Measurements from ENCODE around the gene PPP1R3F.

PPP1R3F gene

GRCh38 chrX:49238735-49239134, 30.9 kb upstream of the PPP1R3F start:
- Histone ChIP-seq H3K4me2 (ENCODE audit: low read depth, low read length, poor library complexity, severe bottlenecking) (no peak overlapping the region), H3K9ac (ENCODE audit: low read length) (no peak overlapping the region), H3K4me3 (ENCODE audit: insufficient read depth, low read length, poor library complexity, severe bottlenecking) (no peak overlapping the region), H3K79me2 (ENCODE audit: insufficient read depth, low read length) (no peaks in the 10 kb centered on the region), H4K20me1 (ENCODE audit: low read depth, low read length) (no peaks in the 10 kb centered on the region), H3K9me2 (replicated peaks; ENCODE audit: insufficient read depth, low read length) (no peaks in the 10 kb centered on the region), H3F3A (ENCODE audit: insufficient read depth) (no peaks in the 10 kb centered on the region), H3K36me3 (ENCODE audit: low read length) (no peaks in the 10 kb centered on the region), H2AFZ (ENCODE audit: low read depth, low read length, severe bottlenecking) (no peak overlapping the region), H3K27ac (ENCODE audit: low read depth, low read length) (no peak overlapping the region), H3K27me3 (ENCODE audit: low read length) (no peaks in the 10 kb centered on the region), H3K9me3 (ENCODE audit: insufficient read depth, low read length) (no peaks in the 10 kb centered on the region)
- TF ChIP-seq CTCF (IDR thresholded peaks at IDR 0.05; ENCODE audit: insufficient read depth, low read length, poor library complexity, severe bottlenecking) (no peak), EZH2phosphoT487 (conservative IDR thresholded peaks at IDR 0.05; ENCODE audit: low read length) (no peak)

- H3K9ac ChIP-seq (ENCODE audit: low read length): no peak overlapping the region
- H3K4me3 ChIP-seq (ENCODE audit: insufficient read depth, low read length, poor library complexity, severe bottlenecking): no peak overlapping the region
- no peak overlapping the region for H3K4me2 ChIP-seq (ENCODE audit: low read depth, low read length, poor library complexity, severe bottlenecking)
- no peaks in the 10 kb centered on the region for H3F3A ChIP-seq (ENCODE audit: insufficient read depth)
- no peaks in the 10 kb centered on the region for H3K27me3 ChIP-seq (ENCODE audit: low read length)
- no peak overlapping the region for H2AFZ ChIP-seq (ENCODE audit: low read depth, low read length, severe bottlenecking)
- no peaks in the 10 kb centered on the region for H3K79me2 ChIP-seq (ENCODE audit: insufficient read depth, low read length)
- no peaks in the 10 kb centered on the region for H3K9me3 ChIP-seq (ENCODE audit: insufficient read depth, low read length)
- H4K20me1 ChIP-seq (ENCODE audit: low read depth, low read length): no peaks in the 10 kb centered on the region
- TF ChIP-seq EZH2phosphoT487 (conservative IDR thresholded peaks at IDR 0.05; ENCODE audit: low read length): no peak
- no peak for TF ChIP-seq CTCF (IDR thresholded peaks at IDR 0.05; ENCODE audit: insufficient read depth, low read length, poor library complexity, severe bottlenecking)
- H3K27ac ChIP-seq (ENCODE audit: low read depth, low read length): no peak overlapping the region
- H3K9me2 ChIP-seq (replicated peaks; ENCODE audit: insufficient read depth, low read length): no peaks in the 10 kb centered on the region
- no peaks in the 10 kb centered on the region for H3K36me3 ChIP-seq (ENCODE audit: low read length)
Measured at GRCh38 chrX:49242545-49243066, 27.0 kb upstream of the PPP1R3F start.

GRCh38 chrX:49243166-49243565, 26.4 kb upstream of the PPP1R3F start:
- H3K79me2 ChIP-seq (ENCODE audit: insufficient read depth, low read length): no peaks in the 10 kb centered on the region
- H3K9me3 ChIP-seq (ENCODE audit: insufficient read depth, low read length): no peaks in the 10 kb centered on the region
- H4K20me1 ChIP-seq (ENCODE audit: low read depth, low read length): no peaks in the 10 kb centered on the region
- H3F3A ChIP-seq (ENCODE audit: insufficient read depth): no peaks in the 10 kb centered on the region
- no peak overlapping the region for H3K4me2 ChIP-seq (ENCODE audit: low read depth, low read length, poor library complexity, severe bottlenecking)
- H3K27me3 ChIP-seq (ENCODE audit: low read length): no peaks in the 10 kb centered on the region
- no peak overlapping the region for H3K27ac ChIP-seq (ENCODE audit: low read depth, low read length)
- no peaks in the 10 kb centered on the region for H3K9me2 ChIP-seq (replicated peaks; ENCODE audit: insufficient read depth, low read length)
- no peak overlapping the region for H3K4me3 ChIP-seq (ENCODE audit: insufficient read depth, low read length, poor library complexity, severe bottlenecking)
- H3K36me3 ChIP-seq (ENCODE audit: low read length): no peaks in the 10 kb centered on the region
- no peak for TF ChIP-seq EZH2phosphoT487 (conservative IDR thresholded peaks at IDR 0.05; ENCODE audit: low read length)
- no peak for TF ChIP-seq CTCF (IDR thresholded peaks at IDR 0.05; ENCODE audit: insufficient read depth, low read length, poor library complexity, severe bottlenecking)
- no peak overlapping the region for H3K9ac ChIP-seq (ENCODE audit: low read length)
- no peak overlapping the region for H2AFZ ChIP-seq (ENCODE audit: low read depth, low read length, severe bottlenecking)

All from SU-DHL-6 (cell line).